Liver (tissue), 9 donors: ENCODE data around the gene PRSS33. TPM values are rescaled to one million over a fixed set of nuclear protein-coding genes. Genes with fewer than 3 reads are reported as not detected.

Source experiments
- DNase-seq: peaks from one replicate; pipeline ENCODE4 v3.0.0-alpha.2; 2017; ENCODE audit warnings: low spot score
- H3K27ac ChIP-seq, 2 donors: one replicate each; pipeline ENCODE4 v1.7.0; 2013; ENCODE audit warnings: inconsistent platforms in 2 of 2, low read length in 2 of 2, control low read depth in 1 of 2, low read depth in 1 of 2, mild to moderate bottlenecking in 1 of 2
- H3K27me3 ChIP-seq, 4 donors: one replicate each; pipeline versions ENCODE4 v1.6.1 to v1.7.0; 2013; ENCODE audit warnings: low read length in 3 of 4, inconsistent platforms in 1 of 4, mild to moderate bottlenecking in 1 of 4, moderate library complexity in 1 of 4; ENCODE audit not compliant: control insufficient read depth in 4 of 4, insufficient read depth in 4 of 4
- H3K36me3 ChIP-seq, 4 donors: one replicate each; pipeline versions ENCODE4 v1.6.1 to v1.7.0; 2013; ENCODE audit warnings: low read length in 3 of 4, mild to moderate bottlenecking in 3 of 4, low read depth in 1 of 4, moderate library complexity in 1 of 4; ENCODE audit not compliant: control insufficient read depth in 4 of 4, insufficient read depth in 3 of 4
- H3K4me1 ChIP-seq, 4 donors: one replicate each; pipeline versions ENCODE4 v1.6.1 to v1.7.0; 2013; ENCODE audit warnings: low read length in 3 of 4, mild to moderate bottlenecking in 3 of 4, moderate library complexity in 1 of 4; ENCODE audit not compliant: control insufficient read depth in 4 of 4, insufficient read depth in 4 of 4
- H3K4me3 ChIP-seq, 3 donors: one replicate each; pipeline versions ENCODE4 v1.6.1 to v1.7.0; 2013; ENCODE audit warnings: low read length in 3 of 3, control low read depth in 1 of 3, low read depth in 1 of 3, mild to moderate bottlenecking in 1 of 3
- H3K9ac ChIP-seq, 2 donors: one replicate each; pipeline ENCODE4 v1.7.0; 2013; ENCODE audit warnings: low read length in 2 of 2, mild to moderate bottlenecking in 2 of 2, moderate library complexity in 2 of 2, control low read depth in 1 of 2, low read depth in 1 of 2
- H3K9me3 ChIP-seq, 4 donors: one replicate each; pipeline versions ENCODE4 v1.6.1 to v1.7.0; 2013; ENCODE audit warnings: low read length in 3 of 4; ENCODE audit not compliant: control insufficient read depth in 4 of 4
- FOXA1 ChIP-seq: IDR thresholded peaks from 2 replicates; pipeline ENCODE4 v1.6.1; 2016; ENCODE audit warnings: antibody characterized with exemption
- FOXA2 ChIP-seq: IDR thresholded peaks from 2 replicates; pipeline ENCODE4 v1.6.1; 2016; ENCODE audit warnings: antibody characterized with exemption
- GABPA ChIP-seq, 2 donors: IDR thresholded peaks in 1 of 2; conservative IDR thresholded peaks in 1 of 2; 2 replicates each; pipeline ENCODE4 v1.6.1; 2016; ENCODE audit warnings: antibody characterized with exemption in 2 of 2, mild to moderate bottlenecking in 1 of 2, moderate library complexity in 1 of 2
- HNF4A ChIP-seq, 2 donors: conservative IDR thresholded peaks; 2 replicates each; pipeline ENCODE4 v1.6.1; 2016; ENCODE audit warnings: antibody characterized with exemption in 2 of 2, mild to moderate bottlenecking in 2 of 2
- HNF4G ChIP-seq: IDR thresholded peaks from 2 replicates; pipeline ENCODE4 v1.6.1; 2016; ENCODE audit warnings: antibody characterized with exemption
- JUND ChIP-seq, 2 donors: IDR thresholded peaks; 2 replicates each; pipeline ENCODE4 v1.6.1; 2016; ENCODE audit warnings: antibody characterized with exemption in 2 of 2
- NR2F2 ChIP-seq: IDR thresholded peaks from 2 replicates; pipeline ENCODE4 v1.6.1; 2016; ENCODE audit warnings: antibody characterized with exemption
- RAD21 ChIP-seq, 2 donors: IDR thresholded peaks; 2 replicates each; pipeline ENCODE4 v1.6.1; 2016; ENCODE audit warnings: antibody characterized with exemption in 2 of 2, mild to moderate bottlenecking in 2 of 2
- RXRA ChIP-seq, 2 donors: IDR thresholded peaks; 2 replicates each; pipeline ENCODE4 v1.6.1; 2017 to 2018; ENCODE audit warnings: antibody characterized with exemption in 2 of 2, mild to moderate bottlenecking in 1 of 2
- SP1 ChIP-seq: IDR thresholded peaks from 2 replicates; pipeline ENCODE4 v1.6.1; 2018; ENCODE audit warnings: antibody characterized with exemption, mild to moderate bottlenecking
- TAF1 ChIP-seq: conservative IDR thresholded peaks from 2 replicates; pipeline ENCODE4 v1.6.1; 2016; ENCODE audit warnings: antibody characterized with exemption, mild to moderate bottlenecking
- YY1 ChIP-seq: IDR thresholded peaks from 2 replicates; pipeline ENCODE4 v1.6.1; 2016; ENCODE audit warnings: antibody characterized with exemption, mild to moderate bottlenecking
- WGBS: extraction: QIAGEN DNeasy Blood & Tissue Kit; methylation state at CpG from one replicate; pipeline ENCODE4 v1.1.7; 2013; 5-methylcytosine and 5-hydroxymethylcytosine counted together
- polyA plus RNA-seq, 2 donors: library from polyadenylated mRNA; stranded (reverse) in 1 of 2; unstranded in 1 of 2; fragments of 200-250 nt in 1 of 2; fragments of >200 nt in 1 of 2; fragmentation: Nextera tagmentation in 1 of 2; extraction: Ambion mirVana in 1 of 2; gene quantifications; one replicate each; pipeline versions ENCODE4 v1.2.1 to v1.2.3, GENCODE V29; 2013 to 2015
- total RNA-seq, 2 donors: library from RNA; depleted of rRNA; stranded (reverse); fragments of >200 nt; gene quantifications; one replicate each; pipeline ENCODE4 v1.2.3, GENCODE V29; 2014
- TF ChIP-seq, protein P1 (sequence below): IDR thresholded peaks from 2 replicates; pipeline ENCODE4 v1.6.1; 2016; ENCODE audit warnings: antibody characterized with exemption
- TF ChIP-seq, protein P2 (sequence below): IDR thresholded peaks from 2 replicates; pipeline ENCODE4 v1.6.1; 2016; ENCODE audit warnings: antibody characterized with exemption, mild to moderate bottlenecking
- TF ChIP-seq, protein P3 (sequence below): fragments of 150-350 bp; IDR thresholded peaks from 2 replicates; pipeline ENCODE4 v1.5.1; 2017; ENCODE audit warnings: improper control_type of control experiment, low read depth, low read length; ENCODE audit not compliant: missing input control
- TF ChIP-seq, protein P4 (sequence below): IDR thresholded peaks from 2 replicates; pipeline ENCODE4 v1.6.1; 2016; ENCODE audit warnings: antibody characterized with exemption
- donor health status: healthy.
- donor health status: healthy.
- donor health status: healthy.
- donor health status: healthy.
- donor health status: healthy.

Gene PRSS33
- total and polyA plus RNA-seq, 4 donors, result not detected

DNA sequence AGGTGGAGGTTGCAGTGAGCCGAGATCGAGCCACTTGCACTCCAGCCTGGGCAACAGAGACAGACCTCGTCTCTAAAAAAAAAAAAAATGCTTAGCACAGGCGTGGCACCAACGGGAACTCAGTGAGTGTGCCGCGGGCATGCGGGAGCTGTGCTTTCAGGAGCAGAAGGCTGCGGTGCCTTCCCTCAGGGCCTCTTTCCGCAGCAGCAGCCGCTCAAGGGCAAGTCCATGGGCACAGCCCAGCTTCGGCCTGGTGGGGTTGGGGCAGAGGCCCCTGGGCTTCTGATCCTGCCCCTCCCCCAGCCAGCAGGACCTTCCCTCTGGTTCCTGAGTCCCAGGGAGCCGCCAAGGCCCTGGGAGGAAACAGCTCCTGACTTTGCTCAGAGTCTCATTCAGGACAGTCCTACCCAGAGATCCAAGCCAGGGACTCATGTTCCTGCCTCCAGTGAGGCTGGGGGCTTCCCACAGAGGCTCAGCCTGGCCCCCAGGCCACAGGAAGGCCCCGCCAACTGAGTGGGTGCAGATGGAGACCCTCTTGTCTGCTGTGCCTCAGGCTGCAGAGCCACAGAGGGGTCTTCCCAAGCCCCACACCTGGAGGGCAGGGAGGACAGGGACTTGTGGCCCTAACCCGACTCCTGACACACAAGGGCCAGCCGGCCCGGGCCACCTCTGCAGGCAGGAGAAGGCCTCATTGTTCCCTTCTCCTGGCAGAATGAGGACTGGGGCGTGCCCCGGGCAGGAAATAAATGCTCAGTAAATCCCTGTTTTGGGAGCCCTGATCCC lies 39.4 kb upstream of the PRSS33 start (continued):
- TF ChIP-seq, protein P1, sequence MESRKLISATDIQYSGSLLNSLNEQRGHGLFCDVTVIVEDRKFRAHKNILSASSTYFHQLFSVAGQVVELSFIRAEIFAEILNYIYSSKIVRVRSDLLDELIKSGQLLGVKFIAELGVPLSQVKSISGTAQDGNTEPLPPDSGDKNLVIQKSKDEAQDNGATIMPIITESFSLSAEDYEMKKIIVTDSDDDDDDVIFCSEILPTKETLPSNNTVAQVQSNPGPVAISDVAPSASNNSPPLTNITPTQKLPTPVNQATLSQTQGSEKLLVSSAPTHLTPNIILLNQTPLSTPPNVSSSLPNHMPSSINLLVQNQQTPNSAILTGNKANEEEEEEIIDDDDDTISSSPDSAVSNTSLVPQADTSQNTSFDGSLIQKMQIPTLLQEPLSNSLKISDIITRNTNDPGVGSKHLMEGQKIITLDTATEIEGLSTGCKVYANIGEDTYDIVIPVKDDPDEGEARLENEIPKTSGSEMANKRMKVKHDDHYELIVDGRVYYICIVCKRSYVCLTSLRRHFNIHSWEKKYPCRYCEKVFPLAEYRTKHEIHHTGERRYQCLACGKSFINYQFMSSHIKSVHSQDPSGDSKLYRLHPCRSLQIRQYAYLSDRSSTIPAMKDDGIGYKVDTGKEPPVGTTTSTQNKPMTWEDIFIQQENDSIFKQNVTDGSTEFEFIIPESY, result no peak
- TF ChIP-seq GABPA (IDR thresholded peaks at IDR 0.05 in 1 of 2, conservative IDR thresholded peaks at IDR 0.05 in 1 of 2) (no peak), HNF4G (no peak), YY1 (no peak), NR2F2 (no peak), HNF4A (conservative IDR thresholded peaks at IDR 0.05) (no peak), SP1 (no peak), RAD21 (IDR thresholded peaks at IDR 0.05) (no peak)

DNA sequence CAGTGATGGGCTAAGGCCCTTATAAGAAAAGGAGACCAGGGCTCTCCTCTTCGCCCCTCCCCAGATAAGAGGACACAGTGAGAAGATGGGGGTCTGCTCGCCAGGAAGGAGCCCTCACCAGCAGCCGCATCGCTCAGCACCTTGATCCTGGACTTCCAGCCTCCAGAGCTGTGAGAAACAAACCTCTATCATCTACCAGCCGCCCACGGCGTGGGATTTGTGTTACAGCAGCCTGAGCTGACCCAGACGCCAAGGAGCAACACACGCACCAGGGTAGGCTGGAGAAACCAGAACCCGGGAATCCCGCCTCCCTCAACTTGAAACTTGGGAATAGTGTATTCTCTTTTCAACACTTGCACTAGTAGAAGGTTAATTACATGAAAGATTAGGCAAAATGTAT lies 38.5 kb upstream of the PRSS33 start:
- WGBS, result 81% methylated on average over 11 of the region's 11 CpGs
- H3K4me3 ChIP-seq, result no peak overlapping the region

DNA sequence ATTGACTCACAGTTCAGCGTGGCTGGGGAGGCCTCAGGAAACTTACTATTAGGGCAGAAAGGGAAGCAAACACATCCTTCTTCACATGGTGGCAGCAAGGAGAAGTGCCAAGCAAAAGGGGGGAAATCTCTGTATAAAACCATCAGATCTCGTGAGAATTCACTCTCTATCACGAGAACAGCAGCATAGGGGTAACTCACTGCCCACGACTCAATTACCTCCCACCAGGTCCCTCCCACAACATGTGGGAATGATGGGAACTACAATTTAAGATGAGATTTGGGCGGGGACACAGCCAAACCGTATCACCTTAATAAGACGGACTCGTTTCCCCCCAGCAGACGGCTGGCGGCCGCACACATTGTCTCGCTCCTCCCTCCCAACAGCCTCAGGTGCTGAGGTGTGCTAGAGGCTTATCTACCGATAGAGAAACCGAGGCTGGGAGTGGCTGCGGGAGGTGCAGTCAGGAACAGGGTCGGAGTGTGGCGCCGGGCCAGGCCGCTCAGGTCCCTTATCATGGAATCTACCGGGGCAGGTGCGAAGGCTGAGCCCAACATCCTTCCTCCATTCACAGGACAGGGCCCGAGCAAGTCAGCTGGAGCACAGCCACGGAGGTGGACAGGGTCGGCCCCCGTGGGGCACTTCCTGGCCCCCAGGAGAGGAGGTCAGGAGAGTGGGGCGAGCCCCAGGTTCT lies 37.8 kb upstream of the PRSS33 start:
- TF ChIP-seq FOXA1 (no peak), NR2F2 (no peak), SP1 (no peak), FOXA2 (no peak), RAD21 (IDR thresholded peaks at IDR 0.05) (no peak), TAF1 (no peak), GABPA (IDR thresholded peaks at IDR 0.05 in 1 of 2, conservative IDR thresholded peaks at IDR 0.05 in 1 of 2) (no peak), YY1 (no peak), JUND (IDR thresholded peaks at IDR 0.05) (no peak), HNF4G (no peak), HNF4A (conservative IDR thresholded peaks at IDR 0.05) (no peak), RXRA (IDR thresholded peaks at IDR 0.05) (no peak)
- TF ChIP-seq, protein P2, sequence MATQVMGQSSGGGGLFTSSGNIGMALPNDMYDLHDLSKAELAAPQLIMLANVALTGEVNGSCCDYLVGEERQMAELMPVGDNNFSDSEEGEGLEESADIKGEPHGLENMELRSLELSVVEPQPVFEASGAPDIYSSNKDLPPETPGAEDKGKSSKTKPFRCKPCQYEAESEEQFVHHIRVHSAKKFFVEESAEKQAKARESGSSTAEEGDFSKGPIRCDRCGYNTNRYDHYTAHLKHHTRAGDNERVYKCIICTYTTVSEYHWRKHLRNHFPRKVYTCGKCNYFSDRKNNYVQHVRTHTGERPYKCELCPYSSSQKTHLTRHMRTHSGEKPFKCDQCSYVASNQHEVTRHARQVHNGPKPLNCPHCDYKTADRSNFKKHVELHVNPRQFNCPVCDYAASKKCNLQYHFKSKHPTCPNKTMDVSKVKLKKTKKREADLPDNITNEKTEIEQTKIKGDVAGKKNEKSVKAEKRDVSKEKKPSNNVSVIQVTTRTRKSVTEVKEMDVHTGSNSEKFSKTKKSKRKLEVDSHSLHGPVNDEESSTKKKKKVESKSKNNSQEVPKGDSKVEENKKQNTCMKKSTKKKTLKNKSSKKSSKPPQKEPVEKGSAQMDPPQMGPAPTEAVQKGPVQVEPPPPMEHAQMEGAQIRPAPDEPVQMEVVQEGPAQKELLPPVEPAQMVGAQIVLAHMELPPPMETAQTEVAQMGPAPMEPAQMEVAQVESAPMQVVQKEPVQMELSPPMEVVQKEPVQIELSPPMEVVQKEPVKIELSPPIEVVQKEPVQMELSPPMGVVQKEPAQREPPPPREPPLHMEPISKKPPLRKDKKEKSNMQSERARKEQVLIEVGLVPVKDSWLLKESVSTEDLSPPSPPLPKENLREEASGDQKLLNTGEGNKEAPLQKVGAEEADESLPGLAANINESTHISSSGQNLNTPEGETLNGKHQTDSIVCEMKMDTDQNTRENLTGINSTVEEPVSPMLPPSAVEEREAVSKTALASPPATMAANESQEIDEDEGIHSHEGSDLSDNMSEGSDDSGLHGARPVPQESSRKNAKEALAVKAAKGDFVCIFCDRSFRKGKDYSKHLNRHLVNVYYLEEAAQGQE, result no peak
- TF ChIP-seq, protein P3, sequence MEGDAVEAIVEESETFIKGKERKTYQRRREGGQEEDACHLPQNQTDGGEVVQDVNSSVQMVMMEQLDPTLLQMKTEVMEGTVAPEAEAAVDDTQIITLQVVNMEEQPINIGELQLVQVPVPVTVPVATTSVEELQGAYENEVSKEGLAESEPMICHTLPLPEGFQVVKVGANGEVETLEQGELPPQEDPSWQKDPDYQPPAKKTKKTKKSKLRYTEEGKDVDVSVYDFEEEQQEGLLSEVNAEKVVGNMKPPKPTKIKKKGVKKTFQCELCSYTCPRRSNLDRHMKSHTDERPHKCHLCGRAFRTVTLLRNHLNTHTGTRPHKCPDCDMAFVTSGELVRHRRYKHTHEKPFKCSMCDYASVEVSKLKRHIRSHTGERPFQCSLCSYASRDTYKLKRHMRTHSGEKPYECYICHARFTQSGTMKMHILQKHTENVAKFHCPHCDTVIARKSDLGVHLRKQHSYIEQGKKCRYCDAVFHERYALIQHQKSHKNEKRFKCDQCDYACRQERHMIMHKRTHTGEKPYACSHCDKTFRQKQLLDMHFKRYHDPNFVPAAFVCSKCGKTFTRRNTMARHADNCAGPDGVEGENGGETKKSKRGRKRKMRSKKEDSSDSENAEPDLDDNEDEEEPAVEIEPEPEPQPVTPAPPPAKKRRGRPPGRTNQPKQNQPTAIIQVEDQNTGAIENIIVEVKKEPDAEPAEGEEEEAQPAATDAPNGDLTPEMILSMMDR, result no peak
- TF ChIP-seq, protein P4, sequence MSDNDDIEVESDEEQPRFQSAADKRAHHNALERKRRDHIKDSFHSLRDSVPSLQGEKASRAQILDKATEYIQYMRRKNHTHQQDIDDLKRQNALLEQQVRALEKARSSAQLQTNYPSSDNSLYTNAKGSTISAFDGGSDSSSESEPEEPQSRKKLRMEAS, result no peak
- TF ChIP-seq, protein P1, result no peak

More for the DNA sequence above, 38.5 kb upstream of the PRSS33 start:
- DNase-seq, result no peak
- Histone ChIP-seq H3K9me3 (no peaks in the 10 kb centered on the region), H3K36me3 (no peaks in the 10 kb centered on the region), H3K27me3 (peaks cover 0 to 3% (median 1%) of the 10 kb centered on the region in 4 donors), H3K4me1 (no peaks in the 10 kb centered on the region), H3K27ac (no peak overlapping the region), H3K9ac (no peak overlapping the region)
- TF ChIP-seq FOXA1 (no peak), GABPA (IDR thresholded peaks at IDR 0.05 in 1 of 2, conservative IDR thresholded peaks at IDR 0.05 in 1 of 2) (no peak), RAD21 (IDR thresholded peaks at IDR 0.05) (no peak), NR2F2 (no peak), YY1 (no peak)
- TF ChIP-seq, protein P4, result no peak

More for the DNA sequence above, 37.8 kb upstream of the PRSS33 start:
- no peaks in the 10 kb centered on the region for H3K4me1 ChIP-seq
- WGBS, result 79% methylated on average over 26 of the region's 26 CpGs
- no peaks in the 10 kb centered on the region for H3K36me3 ChIP-seq
- H3K9ac ChIP-seq, result no peak overlapping the region
- peaks cover 0 to 3% (median 0%) of the 10 kb centered on the region in 4 donors for H3K27me3 ChIP-seq
- H3K27ac ChIP-seq, result no peak overlapping the region
- no peak for DNase-seq
- H3K9me3 ChIP-seq, result no peaks in the 10 kb centered on the region
- H3K4me3 ChIP-seq, result no peak overlapping the region
